ENCODE measurements around the gene CD22.
"Not testable (repeated sequence)": the region's sequence is repeated elsewhere in the genome, so short reads cannot be mapped to it uniquely, and the experiment has no call there.

Gene CD22

DNA sequence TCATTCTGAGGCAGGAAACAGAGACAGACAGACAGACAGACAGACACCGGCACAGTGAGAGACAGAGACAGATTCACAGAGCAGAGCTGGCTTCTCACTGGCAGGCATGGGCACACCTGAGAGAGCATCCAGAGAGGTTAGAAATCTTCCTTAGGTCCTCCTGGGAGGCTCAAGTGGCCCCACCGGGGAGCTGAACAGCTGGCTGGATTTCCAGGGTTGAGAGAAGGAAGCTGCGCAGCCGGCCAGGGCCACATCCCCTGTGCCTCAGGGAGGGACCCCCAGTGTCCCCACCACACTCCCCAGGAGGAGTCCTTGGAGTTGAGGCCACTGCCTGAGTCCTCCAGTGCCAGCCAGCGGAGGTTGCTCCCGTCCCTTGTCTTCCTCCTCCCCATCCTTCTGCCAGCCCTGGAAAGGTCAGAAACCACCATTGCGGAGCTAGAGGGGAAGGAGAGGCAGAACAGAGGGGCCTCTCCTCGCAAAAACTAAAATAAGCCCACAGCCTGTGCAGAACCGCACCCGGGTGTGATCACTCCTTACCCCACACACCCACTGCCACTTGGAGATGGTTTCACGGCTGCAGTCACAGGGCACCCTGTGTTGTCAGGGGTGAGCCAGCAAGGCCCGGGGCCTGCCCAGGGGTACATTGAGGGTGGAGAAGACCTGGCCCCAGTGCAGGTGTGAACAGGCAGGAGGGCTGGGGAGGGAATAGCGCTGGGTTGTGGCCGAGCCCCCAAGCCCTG, 33.4 kb downstream of the CD22 start:
- no peak for DNase-seq

DNA sequence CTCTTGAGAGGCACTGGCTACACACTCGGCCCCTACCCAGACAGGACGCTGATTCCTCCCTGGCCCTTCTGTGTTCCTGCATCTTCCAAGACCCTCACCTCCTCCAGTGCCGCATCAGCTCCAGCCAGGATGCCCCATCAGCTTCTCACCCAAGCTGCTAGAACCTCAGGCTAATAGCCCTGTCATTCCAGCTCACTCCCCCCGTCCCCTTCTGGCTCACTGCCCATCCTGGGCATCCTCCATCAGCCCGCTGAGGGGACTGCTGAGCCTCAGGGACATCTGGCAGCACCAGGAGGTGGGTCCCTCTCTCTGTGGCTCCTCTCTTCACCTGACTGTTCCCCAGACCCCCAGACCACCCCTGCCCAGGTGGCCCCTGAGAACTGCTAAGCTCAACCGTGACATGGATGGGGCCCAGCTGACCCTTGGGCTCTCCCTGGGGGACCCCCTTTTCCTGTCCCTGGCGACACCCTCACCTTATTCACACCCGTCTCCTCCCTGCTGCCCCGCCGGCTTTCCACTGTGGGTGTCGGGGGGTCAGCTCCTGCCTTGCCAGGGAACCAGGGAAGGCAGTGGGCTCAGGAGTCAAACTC, 34.1 kb downstream of the CD22 start:
- no peak for DNase-seq

GRCh38 chr19:35363711-35364425, 34.9 kb downstream of the CD22 start:
- DNase-seq: no peak

DNA sequence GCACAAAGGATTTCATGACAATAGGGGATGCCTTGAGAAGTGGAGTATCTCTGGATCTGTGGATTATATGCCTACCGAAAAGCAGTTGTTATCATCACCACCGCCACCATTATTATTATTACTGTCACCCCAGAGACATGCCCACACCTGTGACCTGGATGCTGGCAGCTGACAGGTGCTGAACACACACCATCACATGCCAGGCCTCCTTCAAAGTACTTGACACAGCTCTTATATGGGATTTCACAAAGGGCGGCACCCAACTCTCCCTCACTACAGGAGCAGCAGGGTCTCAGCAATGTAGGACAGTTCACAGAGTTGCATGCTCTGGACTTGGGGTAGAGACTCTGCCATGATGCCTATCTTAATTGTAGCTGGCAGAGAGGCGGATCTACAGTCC, 36.3 kb downstream of the CD22 start:
- DNase-seq: no peak

GRCh38 chr19:35368378-35368777, 39.4 kb downstream of the CD22 start:
- no peak for DNase-seq

DNA sequence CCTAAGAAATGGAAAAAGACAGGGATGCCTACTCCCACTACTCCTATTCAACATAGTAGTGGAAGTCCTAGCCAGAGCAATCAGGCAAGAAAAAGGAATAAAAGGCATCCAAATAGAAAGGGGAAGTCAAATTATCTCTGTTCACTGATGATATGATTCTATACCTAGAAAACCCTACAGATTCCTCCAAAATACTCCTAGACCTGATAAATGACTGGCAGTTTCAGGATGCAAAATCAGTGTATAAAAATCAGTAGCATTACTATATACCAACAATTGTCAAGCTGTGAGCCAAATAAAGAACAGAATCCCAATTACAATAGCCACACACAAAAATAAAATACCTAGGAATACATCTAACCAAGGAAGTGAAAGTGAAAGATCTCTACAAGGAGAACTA, 40.5 kb downstream of the CD22 start:
- no peak for DNase-seq

- DNase-seq: no peak
These were observed 41.7 kb downstream of the CD22 start, which contains the start of gene GPR42 for GRCh38 chr19:35370722-35371121. Gene GPR42 (plus strand): TSS chr19:35371068. CDS start chr19:35371360, 292 bp downstream.

- DNase-seq: no peak
These were observed 44.5 kb downstream of the CD22 start for GRCh38 chr19:35373492-35373891.

GRCh38 chr19:35374031-35374430, 45.0 kb downstream of the CD22 start:
- not testable (repeated sequence) for DNase-seq

DNA sequence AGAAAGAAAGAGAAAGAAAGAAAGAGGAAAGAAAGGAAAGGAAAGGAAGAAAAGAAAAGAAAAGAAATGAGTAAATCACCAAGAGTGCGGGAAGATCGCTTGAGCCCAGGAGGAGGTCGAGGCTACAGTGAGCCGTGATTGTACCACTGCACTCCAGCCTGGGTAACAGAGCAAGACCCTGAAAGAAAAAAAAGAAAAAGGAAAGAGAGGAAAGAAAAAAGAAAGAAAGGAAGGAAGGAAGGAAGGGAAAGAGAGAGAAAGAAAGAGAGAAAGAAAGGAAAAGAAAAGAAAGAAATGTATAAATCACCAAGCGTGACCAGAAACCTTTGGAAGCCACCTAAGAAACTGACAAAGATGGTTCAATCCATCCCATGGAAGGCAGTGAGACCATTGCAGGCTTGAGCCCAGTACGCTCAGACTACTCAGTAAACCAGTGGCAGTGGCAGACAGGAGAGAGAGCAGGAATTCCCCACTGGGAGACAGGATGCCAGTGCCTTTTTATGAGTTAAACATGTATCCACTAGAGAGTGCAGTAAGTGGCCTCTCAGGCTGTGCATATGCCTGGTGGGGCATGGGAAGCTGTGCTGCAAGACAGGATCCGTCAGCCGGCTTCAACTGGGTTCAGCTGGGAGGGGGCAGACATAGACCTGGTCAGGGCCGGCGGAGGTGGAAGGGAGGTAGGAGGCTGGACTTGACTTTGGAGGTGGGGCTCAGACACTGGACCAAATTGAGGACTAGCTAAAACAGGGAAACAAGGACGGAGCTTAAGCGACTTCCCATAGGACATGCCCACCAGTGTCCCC, 46.7 kb downstream of the CD22 start:
- DNase-seq: no peak

DNA sequence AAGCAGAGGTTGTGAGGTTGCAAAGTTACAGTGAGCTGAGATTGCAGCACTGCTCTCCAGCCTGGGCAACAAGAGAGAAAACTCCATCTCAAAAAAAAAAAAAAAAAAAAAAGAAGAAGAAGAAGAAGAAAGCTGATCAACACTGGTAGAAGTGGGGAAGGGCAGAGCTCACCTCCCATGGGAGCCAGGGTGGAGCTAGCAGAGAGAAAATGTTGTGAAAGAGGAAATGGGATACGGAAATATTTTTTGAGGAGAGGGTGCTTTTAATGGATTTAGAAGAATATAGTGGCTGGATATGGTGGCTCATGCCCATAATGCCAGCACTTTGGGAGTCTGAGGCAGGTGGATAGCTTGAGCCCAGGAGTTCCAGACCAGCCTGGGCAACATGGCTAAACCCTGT, 48.7 kb downstream of the CD22 start:
- no peak for DNase-seq

- DNase-seq: no peak
These were observed 49.4 kb downstream of the CD22 start for GRCh38 chr19:35378356-35378755.

DNA sequence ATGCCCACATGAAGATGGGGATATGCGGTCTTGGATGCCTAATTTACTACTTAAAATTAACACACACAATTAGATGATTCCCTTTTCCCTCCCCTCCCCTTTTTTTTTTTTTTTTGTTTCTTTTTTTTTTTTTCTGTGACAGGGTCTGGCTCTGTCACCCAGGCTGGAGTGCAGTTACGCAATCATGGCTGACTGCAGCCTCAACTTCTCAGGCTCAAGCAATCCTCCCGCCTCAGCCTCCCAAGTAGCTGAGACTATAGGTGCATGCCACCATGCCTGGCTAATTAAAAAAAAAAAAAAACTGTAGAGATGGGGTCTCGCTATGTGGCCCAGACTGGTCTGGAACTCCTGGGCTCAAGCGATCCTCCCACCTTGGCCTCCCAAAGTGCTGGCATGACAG, 50.6 kb downstream of the CD22 start:
- not testable (repeated sequence) for DNase-seq

DNA sequence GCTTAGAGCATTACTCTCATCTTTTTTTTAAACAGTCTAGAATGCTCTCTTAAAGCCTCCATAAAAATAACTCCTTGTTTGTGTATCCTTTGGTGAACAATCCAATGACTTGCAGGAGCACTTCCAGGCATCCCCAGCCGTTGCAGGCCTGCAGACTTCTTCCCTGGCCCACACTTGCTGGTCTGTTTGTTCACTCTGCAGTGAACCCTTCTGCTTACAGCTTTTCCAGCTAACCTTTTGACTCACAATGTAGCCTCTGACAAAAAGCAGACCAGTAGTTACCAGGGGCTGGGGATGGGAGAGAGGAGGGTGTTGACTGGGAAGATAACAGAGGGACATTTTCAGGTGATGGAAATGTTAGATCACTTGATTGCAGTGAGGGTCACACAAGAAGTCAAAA, 51.0 kb downstream of the CD22 start:
- DNase-seq: no peak

DNA sequence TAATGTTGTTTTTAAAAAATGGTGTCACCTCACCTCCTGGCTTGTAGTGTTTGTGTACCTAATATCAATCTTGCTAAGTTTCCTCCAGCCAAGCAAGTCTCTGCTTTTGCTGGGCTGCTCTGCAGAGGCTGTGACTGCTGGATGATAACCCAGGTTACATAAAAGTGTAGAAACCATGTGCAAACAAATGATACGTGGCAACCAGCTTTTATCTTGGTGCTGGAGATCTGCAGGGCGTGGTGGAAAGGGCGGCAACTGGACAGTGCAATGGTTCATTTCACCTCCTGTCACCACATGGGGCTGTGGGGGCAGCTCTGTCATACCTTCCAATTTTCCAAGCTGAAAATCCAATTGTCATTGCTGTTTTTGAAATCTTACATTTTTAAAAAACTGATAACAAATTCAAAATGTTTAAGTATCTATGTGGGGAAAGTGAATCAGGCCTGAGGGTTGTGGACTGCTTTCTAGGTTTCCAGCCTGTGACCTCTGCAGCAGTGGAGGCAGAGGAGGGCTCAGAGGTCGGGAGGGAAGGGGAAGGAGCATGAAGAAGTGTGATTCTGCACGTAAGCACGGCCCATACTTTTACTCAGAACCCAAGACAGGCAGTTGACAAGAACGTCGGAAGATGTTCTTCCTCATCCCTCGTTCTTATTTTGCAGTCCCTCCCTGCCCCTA, 51.6 kb downstream of the CD22 start:
- no peak for DNase-seq

DNA sequence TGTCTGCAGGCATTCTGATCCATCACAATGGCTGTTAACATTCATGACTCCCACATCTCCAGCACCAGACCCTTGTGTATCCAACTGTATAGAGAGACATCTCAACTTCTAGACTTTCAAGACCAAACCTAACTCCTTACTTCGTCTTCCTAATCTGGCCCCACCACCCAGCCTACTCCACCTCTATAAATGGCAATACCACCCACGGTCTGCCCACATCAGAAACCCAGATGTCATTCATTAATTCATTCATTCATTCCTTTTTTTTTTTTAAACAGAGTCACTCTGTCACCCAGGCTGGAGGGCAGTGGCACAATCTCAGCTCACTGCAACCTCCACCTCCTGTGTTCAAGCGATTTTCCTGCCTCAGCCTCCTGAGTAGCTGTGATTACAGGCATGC, 52.3 kb downstream of the CD22 start:
- no peak for DNase-seq

- DNase-seq: no peak
These were observed 52.9 kb downstream of the CD22 start for GRCh38 chr19:35381926-35382325.

GRCh38 chr19:35383536-35383935, 54.5 kb downstream of the CD22 start:
- DNase-seq: no peak

- DNase-seq: no peak
These were observed 59.5 kb downstream of the CD22 start for GRCh38 chr19:35388277-35389054.

- no peak for DNase-seq
These were observed 60.3 kb downstream of the CD22 start for GRCh38 chr19:35389192-35389861.
